Spinal cord (tissue), 10 donors: ENCODE measurements around the gene CACNA1E. TPM values are rescaled to one million over a fixed set of nuclear protein-coding genes. Genes with fewer than 3 reads are reported as not detected.
A peak's percentile ranks its signal among the peaks of the same experiment; 100 is the strongest.

Source experiments
- DNase-seq, 6 donors: peaks; one replicate each; pipeline versions ENCODE4 v3.0.0 to v3.0.0-alpha.2; 2013 to 2015; ENCODE audit warnings: low spot score in 6 of 6, low read depth in 4 of 6
- H3K27ac ChIP-seq: one replicate; pipeline ENCODE4 v1.5.1; 2013; ENCODE audit warnings: low read depth, low read length, control low read depth
- H3K27me3 ChIP-seq: one replicate; pipeline ENCODE4 v1.6.1; 2013; ENCODE audit warnings: low read length; ENCODE audit not compliant: control insufficient read depth, insufficient read depth
- H3K36me3 ChIP-seq: one replicate; pipeline ENCODE4 v1.6.1; 2013; ENCODE audit warnings: low read length; ENCODE audit not compliant: control insufficient read depth, insufficient read depth
- H3K4me1 ChIP-seq: one replicate; pipeline ENCODE4 v1.6.1; 2013; ENCODE audit warnings: low read length; ENCODE audit not compliant: control insufficient read depth, insufficient read depth
- H3K4me3 ChIP-seq: one replicate; pipeline ENCODE4 v1.5.1; 2013; ENCODE audit warnings: low read depth, low read length, control low read depth
- H3K9me3 ChIP-seq: one replicate; pipeline ENCODE4 v1.6.1; 2013; ENCODE audit warnings: low read length; ENCODE audit not compliant: control insufficient read depth, insufficient read depth
- WGBS: methylation state at CpG from one replicate; pipeline ENCODE4 v1.1.5; 2013; ENCODE audit warnings: missing lambda C conversion rate; ENCODE audit not compliant: insufficient coverage; 5-methylcytosine and 5-hydroxymethylcytosine counted together
- polyA plus RNA-seq, 2 donors: library from polyadenylated mRNA; unstranded; fragments of 120-200 nt; gene quantifications; one replicate each; pipeline ENCODE4 v1.2.1, GENCODE V29; 2013; ENCODE audit not compliant: insufficient read length in 2 of 2
- total RNA-seq, 2 donors: library from RNA; depleted of rRNA in 1 of 2; stranded (reverse); fragments of 120-200 nt in 1 of 2; fragments of >200 nt in 1 of 2; gene quantifications; one replicate each; pipeline versions ENCODE4 v1.2.3 to v1.2.4, GENCODE V29; 2013 to 2014
- donor health status: healthy.

The CACNA1E gene
- total and polyA plus RNA-seq, 4 donors: 17.2 to 53.7 (median 37.0) TPM

- H3K4me1 ChIP-seq: no peaks in the 10 kb centered on the region
- no peak overlapping the region for H3K27ac ChIP-seq
- H3K27me3 ChIP-seq: no peaks in the 10 kb centered on the region
- no peaks in the 10 kb centered on the region for H3K36me3 ChIP-seq
- no peaks in the 10 kb centered on the region for H3K9me3 ChIP-seq
- DNase-seq: no peak
- WGBS: no CpG with 5 or more reads among the region's 3 CpGs
- H3K4me3 ChIP-seq: no peak overlapping the region
These were observed 30.6 kb upstream of the CACNA1E start for GRCh38 chr1:181452746-181453145.

GRCh38 chr1:181453541-181454201, 29.6 kb upstream of the CACNA1E start:
- no peak for DNase-seq
- H3K4me1 ChIP-seq: no peaks in the 10 kb centered on the region
- H3K9me3 ChIP-seq: no peaks in the 10 kb centered on the region
- no peak overlapping the region for H3K27ac ChIP-seq
- H3K36me3 ChIP-seq: no peaks in the 10 kb centered on the region
- H3K27me3 ChIP-seq: no peaks in the 10 kb centered on the region
- WGBS: 100% methylated on average over 2 of the region's 3 CpGs
- no peak overlapping the region for H3K4me3 ChIP-seq

- whole genome bisulfite sequencing: 83% methylated on average over 2 of the region's 3 CpGs
- Histone ChIP-seq H3K4me3 (no peak overlapping the region), H3K9me3 (no peaks in the 10 kb centered on the region), H3K36me3 (no peaks in the 10 kb centered on the region), H3K27ac (no peak overlapping the region), H3K4me1 (no peaks in the 10 kb centered on the region), H3K27me3 (no peaks in the 10 kb centered on the region)
- DNase-seq: no peak
These were observed 26.8 kb upstream of the CACNA1E start for GRCh38 chr1:181456551-181456950.

GRCh38 chr1:181458419-181458818, 24.9 kb upstream of the CACNA1E start:
- H3K27me3 ChIP-seq: no peaks in the 10 kb centered on the region
- no peaks in the 10 kb centered on the region for H3K4me1 ChIP-seq
- H3K9me3 ChIP-seq: no peaks in the 10 kb centered on the region
- no peak overlapping the region for H3K27ac ChIP-seq
- no peaks in the 10 kb centered on the region for H3K36me3 ChIP-seq
- DNase-seq: no peak
- H3K4me3 ChIP-seq: no peak overlapping the region
- 100% methylated on average over 1 of the region's 2 CpGs for WGBS

- Histone ChIP-seq H3K4me1 (no peaks in the 10 kb centered on the region), H3K4me3 (no peak overlapping the region), H3K27me3 (no peaks in the 10 kb centered on the region), H3K9me3 (no peaks in the 10 kb centered on the region), H3K27ac (no peak overlapping the region), H3K36me3 (no peaks in the 10 kb centered on the region)
- WGBS: 92% methylated on average over 2 of the region's 2 CpGs
- DNase-seq: no peak
These were observed 24.2 kb upstream of the CACNA1E start for GRCh38 chr1:181459067-181459466.

GRCh38 chr1:181469829-181470228, 13.5 kb upstream of the CACNA1E start:
- Histone ChIP-seq H3K4me3 (no peak overlapping the region), H3K27ac (no peak overlapping the region), H3K36me3 (no peaks in the 10 kb centered on the region), H3K9me3 (no peaks in the 10 kb centered on the region), H3K4me1 (no peaks in the 10 kb centered on the region), H3K27me3 (no peaks in the 10 kb centered on the region)
- 79% methylated on average over 2 of the region's 5 CpGs for WGBS
- peak in 1 of 6 donors; percentile 26 for DNase-seq

- DNase-seq: no peak
- H3K36me3 ChIP-seq: no peaks in the 10 kb centered on the region
- no peaks in the 10 kb centered on the region for H3K4me1 ChIP-seq
- H3K27me3 ChIP-seq: no peaks in the 10 kb centered on the region
- no peaks in the 10 kb centered on the region for H3K9me3 ChIP-seq
- no peak overlapping the region for H3K27ac ChIP-seq
- 96% methylated on average over 2 of the region's 4 CpGs for WGBS
- H3K4me3 ChIP-seq: no peak overlapping the region
These were observed 7.7 kb upstream of the CACNA1E start for GRCh38 chr1:181475580-181475979.

- DNase-seq: no peak
- no peak overlapping the region for H3K27ac ChIP-seq
- H3K27me3 ChIP-seq: peaks cover under 1% of the 10 kb centered on the region
- H3K9me3 ChIP-seq: no peaks in the 10 kb centered on the region
- H3K4me3 ChIP-seq: no peak overlapping the region
- H3K36me3 ChIP-seq: no peaks in the 10 kb centered on the region
- peaks cover 2% of the 10 kb centered on the region for H3K4me1 ChIP-seq
- 58% methylated on average over 5 of the region's 8 CpGs for WGBS
These were observed 6.7 kb upstream of the CACNA1E start for GRCh38 chr1:181476581-181476980.

- no peak overlapping the region for H3K4me3 ChIP-seq
- WGBS: 49% methylated on average over 2 of the region's 2 CpGs
- H3K9me3 ChIP-seq: no peaks in the 10 kb centered on the region
- H3K4me1 ChIP-seq: peaks cover 11% of the 10 kb centered on the region
- H3K27ac ChIP-seq: no peak overlapping the region
- DNase-seq: peak in 1 of 6 donors; percentile 84
- peaks cover 15% of the 10 kb centered on the region for H3K27me3 ChIP-seq
- H3K36me3 ChIP-seq: no peaks in the 10 kb centered on the region
These were observed 5.0 kb upstream of the CACNA1E start for GRCh38 chr1:181478306-181478705.

- H3K36me3 ChIP-seq: no peaks in the 10 kb centered on the region
- H3K27ac ChIP-seq: no peak overlapping the region
- H3K4me1 ChIP-seq: peaks cover 18% of the 10 kb centered on the region
- H3K27me3 ChIP-seq: peaks cover 17% of the 10 kb centered on the region
- peak in 5 of 6 donors; percentile 64 to 95 (median 74) for DNase-seq
- no peak overlapping the region for H3K4me3 ChIP-seq
- WGBS: 8% methylated on average over 2 of the region's 3 CpGs
- H3K9me3 ChIP-seq: no peaks in the 10 kb centered on the region
These were observed 4.1 kb upstream of the CACNA1E start for GRCh38 chr1:181479137-181479745.
